DMS114 treated with DMSO at 0.1 percent for 48 hours (cell line): ENCODE results near the gene OAS2.

Experiments
- DNase-seq: peaks from one replicate; lab custom pipeline; 2025; ENCODE audit not compliant: unreplicated experiment; lab: John Stamatoyannopoulos, UW

The OAS2 gene

GRCh38 chr12:113007166-113007565 is 28.8 kb downstream of the OAS2 start:
- DNase-seq, result no peak

GRCh38 chr12:113010701-113011100 is 32.4 kb downstream of the OAS2 start:
- DNase-seq, result no peak

- DNase-seq, result no peak
Observed at GRCh38 chr12:113014565-113014964, 36.2 kb downstream of the OAS2 start.

- DNase-seq, result no peak
Observed at GRCh38 chr12:113016796-113017195, 38.5 kb downstream of the OAS2 start.

- no peak for DNase-seq
Observed at GRCh38 chr12:113019025-113019424, 40.7 kb downstream of the OAS2 start.

- no peak for DNase-seq
Observed at GRCh38 chr12:113021500-113021899, 43.2 kb downstream of the OAS2 start.

- DNase-seq, result no peak
Observed at GRCh38 chr12:113022563-113023297, 44.4 kb downstream of the OAS2 start.

- no peak for DNase-seq
Observed at GRCh38 chr12:113027726-113028125, 49.4 kb downstream of the OAS2 start.

- DNase-seq, result peak; percentile 75
Observed at GRCh38 chr12:113030875-113031525, 52.7 kb downstream of the OAS2 start.

GRCh38 chr12:113039911-113040445 is 61.7 kb downstream of the OAS2 start:
- no peak for DNase-seq

- no peak for DNase-seq
Observed at GRCh38 chr12:113040722-113041171, 62.4 kb downstream of the OAS2 start.

- no peak for DNase-seq
Observed at GRCh38 chr12:113041560-113041959, 63.2 kb downstream of the OAS2 start.

GRCh38 chr12:113043240-113043639 is 64.9 kb downstream of the OAS2 start:
- no peak for DNase-seq

- DNase-seq, result no peak
Observed at GRCh38 chr12:113044516-113044915, 66.2 kb downstream of the OAS2 start.

- peak; percentile 67 for DNase-seq
Observed at GRCh38 chr12:113048716-113049127, 70.4 kb downstream of the OAS2 start.

- DNase-seq, result no peak
Observed at GRCh38 chr12:113049976-113050742, 71.8 kb downstream of the OAS2 start.

GRCh38 chr12:113050795-113051194 is 72.5 kb downstream of the OAS2 start:
- DNase-seq, result no peak

- DNase-seq, result no peak
Observed at GRCh38 chr12:113051759-113052158, 73.4 kb downstream of the OAS2 start.

- no peak for DNase-seq
Observed at GRCh38 chr12:113052326-113052725, 74.0 kb downstream of the OAS2 start.

GRCh38 chr12:113054948-113055486 is 76.7 kb downstream of the OAS2 start:
- DNase-seq, result no peak
